ENCODE results near the gene ARHGAP23. TPM values are rescaled to one million over a fixed set of nuclear protein-coding genes. Genes with fewer than 3 reads are reported as not detected.

The ARHGAP23 gene
- total and polyA plus RNA-seq, 2 donors (not counting 3 experiments of a cell fraction or from before 2014, with no cell fraction given): 25.4 to 190 TPM

- Histone ChIP-seq H3K9ac (replicated peaks; ENCODE audit: extremely low read depth, insufficient read depth, low read length) (no peak overlapping the region), H3K9me1 (replicated peaks; ENCODE audit: control insufficient read depth, extremely low read depth, insufficient read depth, low read length) (no peaks in the 10 kb centered on the region), H2AFZ (ENCODE audit: low read depth, low read length) (no peak overlapping the region), H3K4me2 (ENCODE audit: insufficient read depth, low read length) (no peak overlapping the region), H3K4me3 (replicated peaks in 1 of 3; ENCODE audit: insufficient read depth in 1 of 3, low read depth in 1 of 3, low read length in 3 of 3) (no peak overlapping the region), H3K79me2 (ENCODE audit: control insufficient read depth, insufficient read depth, low read length) (no peaks in the 10 kb centered on the region), H3K4me1 (ENCODE audit: control insufficient read depth, extremely low read depth, insufficient read depth, low read length) (peaks cover 6% of the 10 kb centered on the region), H3K27me3 (ENCODE audit: control insufficient read depth in 2 of 2, insufficient read depth in 2 of 2, low read length in 2 of 2) (peaks cover 20 to 22% of the 10 kb centered on the region in 2 experiments), H3K9me3 (replicated peaks; ENCODE audit: control insufficient read depth, insufficient read depth, low read length) (no peaks in the 10 kb centered on the region), H4K20me1 (replicated peaks; ENCODE audit: control insufficient read depth, extremely low read depth, insufficient read depth, low read length) (no peaks in the 10 kb centered on the region), H3K36me3 (ENCODE audit: control insufficient read depth in 2 of 2, extremely low read depth in 1 of 2, insufficient read depth in 2 of 2, low read length in 2 of 2) (no peaks in the 10 kb centered on the region), H3K27ac (ENCODE audit: insufficient read depth, low read depth, low read length) (no peak overlapping the region)
- TF ChIP-seq FOS (IDR thresholded peaks at IDR 0.05; ENCODE audit: borderline replicate concordance, insufficient read depth, low read length) (no peak), MYC (IDR thresholded peaks at IDR 0.05; ENCODE audit: low read depth, low read length) (no peak), GATA2 (IDR thresholded peaks at IDR 0.05; ENCODE audit: insufficient read depth, insufficient read length, low read depth, low read length) (no peak), EZH2 (IDR thresholded peaks at IDR 0.05; ENCODE audit: borderline replicate concordance, low read depth, low read length, severe bottlenecking) (no peak), POLR2A (IDR thresholded peaks at IDR 0.05; ENCODE audit: low read depth, low read length) (no peak), CTCF (IDR thresholded peaks at IDR 0.05; ENCODE audit: extremely low read depth in 1 of 2, insufficient read depth in 1 of 2, low read depth in 1 of 2, low read length in 2 of 2) (no peak), POLR2AphosphoS5 (IDR thresholded peaks at IDR 0.05; ENCODE audit: insufficient read depth, low read depth, low read length) (no peak), JUN (IDR thresholded peaks at IDR 0.05; ENCODE audit: borderline replicate concordance, insufficient read depth, insufficient read length, low read depth) (no peak), MAX (IDR thresholded peaks at IDR 0.05; ENCODE audit: insufficient read depth, insufficient read length) (no peak)
- dilution Hi-C loops (cut with MboI; ENCODE audit: extremely low pct_ligation_motif_present, low sequenced_read_pairs) (no loop called here), intact Hi-C loops (cut with micrococcal nuclease) (no loop called here)
- DNase-seq (ENCODE audit: low read depth, low spot score): no peak
- POLR2A ChIA-PET: no interaction called here
- BruUV-seq (replicated peaks): no TSS peak
- CTCF ChIA-PET: interaction anchor here (0.6 to 9.7 kb wide), 3 partner anchors 68 to 92 kb away, joined by 4 to 96 read pairs (median 7); no protein-coding TSS in a partner anchor
- FAIRE-seq: no peak
Observed at GRCh38 chr17:38417210-38417951, 10.9 kb upstream of the ARHGAP23 start.
